Testis (tissue), 3 donors: ENCODE measurements around the gene FAM193B. TPM values are rescaled to one million over a fixed set of nuclear protein-coding genes. Genes with fewer than 3 reads are reported as not detected.

Source experiments
- DNase-seq: peaks from one replicate; pipeline ENCODE4 v3.0.0-alpha.2; 2019
- H3K27ac ChIP-seq, 2 donors: fragments of 200-600 bp; sonication (generic); one replicate each; pipeline ENCODE4 v1.5.1; 2019
- H3K27me3 ChIP-seq: fragments of 200-600 bp; sonication (generic); one replicate; pipeline ENCODE4 v1.5.1; 2019
- H3K36me3 ChIP-seq: fragments of 200-600 bp; sonication (generic); one replicate; pipeline ENCODE4 v1.5.1; 2017; ENCODE audit warnings: low read depth; ENCODE audit errors: missing control alignments
- H3K4me1 ChIP-seq: fragments of 200-600 bp; sonication (generic); one replicate; pipeline ENCODE4 v1.5.1; 2019
- H3K4me3 ChIP-seq, 2 donors: fragments of 200-600 bp; sonication (generic); one replicate each; pipeline ENCODE4 v1.5.1; 2017 to 2019
- H3K9me3 ChIP-seq: fragments of 200-600 bp; sonication (generic); one replicate; pipeline ENCODE4 v1.5.1; 2017
- CTCF ChIP-seq, 3 experiments: fragments of 450-650 bp in 2 of 3; fragments of 200-600 bp in 1 of 3; sonication (generic) in 1 of 3; IDR thresholded peaks; one replicate each; pipeline ENCODE4 v1.5.1; 2016 to 2019; ENCODE audit warnings: antibody characterized with exemption in 3 of 3, mild to moderate bottlenecking in 2 of 3, moderate library complexity in 1 of 3
- POLR2A ChIP-seq: fragments of 450-650 bp; IDR thresholded peaks from one replicate; pipeline ENCODE4 v1.6.1; 2017; ENCODE audit warnings: antibody characterized with exemption, mild to moderate bottlenecking, moderate library complexity
- WGBS, 2 donors: methylation state at CpG; one replicate each; pipeline ENCODE4 v1.1.5; 2018; 5-methylcytosine and 5-hydroxymethylcytosine counted together
- intact Hi-C: fragments of 100-400 bp; cut with DNase I; formaldehyde crosslinking; loops from one replicate; pipeline ENCODE4 v1.15.1; 2023; ENCODE audit warnings: low total_unique reads
- polyA plus RNA-seq: library from polyadenylated mRNA; stranded (reverse); fragments of 350-450 nt; fragmentation: Illumina TruSeq; extraction: RNeasy Lipid Tissue Mini Kit (QIAGEN cat#74804); gene quantifications from one replicate; pipeline ENCODE4 v1.2.3, GENCODE V29; 2014; ENCODE audit warnings: low read depth, low replicate concordance; ENCODE audit not compliant: insufficient read depth
- total RNA-seq, 2 donors: library from RNA; depleted of rRNA; stranded (reverse); fragments of >200 nt; gene quantifications; one replicate each; pipeline ENCODE4 v1.2.3, GENCODE V29; 2016

Gene FAM193B
- total and polyA plus RNA-seq, 3 donors from 2014 or later, result 81.3 to 157 (median 111) TPM

- no peak for TF ChIP-seq CTCF (IDR thresholded peaks at IDR 0.05)
- TF ChIP-seq POLR2A, result no peak
- no peaks in the 10 kb centered on the region for H3K36me3 ChIP-seq
- no peaks in the 10 kb centered on the region for H3K9me3 ChIP-seq
- no peaks in the 10 kb centered on the region for H3K27me3 ChIP-seq
- no peak for DNase-seq
- H3K27ac ChIP-seq, result peak overlapping the region; percentile 3 to 38
- H3K4me1 ChIP-seq, result peaks cover 27% of the 10 kb centered on the region
- no peak overlapping the region for H3K4me3 ChIP-seq
- intact Hi-C loops, result no loop called here
- WGBS, 2 donors, result 76 to 86% methylated on average over 7 of the region's 7 CpGs
Observed at GRCh38 chr5:177492841-177493240, 61.5 kb downstream of the FAM193B start.

- H3K27me3 ChIP-seq, result no peaks in the 10 kb centered on the region
- no peak for DNase-seq
- peaks cover 25% of the 10 kb centered on the region for H3K4me1 ChIP-seq
- intact Hi-C loops, result no loop called here
- TF ChIP-seq POLR2A (no peak), CTCF (IDR thresholded peaks at IDR 0.05) (no peak)
- H3K27ac ChIP-seq, result peak overlapping the region; percentile 24 to 38
- H3K4me3 ChIP-seq, result peak overlapping the region; percentile 34 to 43
- WGBS, 2 donors, result 81 to 82% methylated on average over 26 to 47 of the region's 54 CpGs
- no peaks in the 10 kb centered on the region for H3K9me3 ChIP-seq
- H3K36me3 ChIP-seq, result no peaks in the 10 kb centered on the region
Observed at GRCh38 chr5:177491983-177492746, 62.2 kb downstream of the FAM193B start.

- Histone ChIP-seq H3K36me3 (no peaks in the 10 kb centered on the region), H3K4me1 (peaks cover 25% of the 10 kb centered on the region), H3K27ac (peak overlapping the region; percentile 24), H3K27me3 (no peaks in the 10 kb centered on the region), H3K4me3 (peak overlapping the region; percentile 34 to 43), H3K9me3 (no peaks in the 10 kb centered on the region)
- peak; percentile 72 for DNase-seq
- WGBS, 2 donors, result 42 to 57% methylated on average over 13 to 38 of the region's 43 CpGs
- TF ChIP-seq CTCF (IDR thresholded peaks at IDR 0.05) (peak; percentile 70 to 85 (median 85)), POLR2A (no peak)
- intact Hi-C loops, result no loop called here
Observed at GRCh38 chr5:177491429-177491945, 62.9 kb downstream of the FAM193B start.

GRCh38 chr5:177490992-177491391 is 63.4 kb downstream of the FAM193B start:
- TF ChIP-seq CTCF (IDR thresholded peaks at IDR 0.05) (no peak), POLR2A (no peak)
- intact Hi-C loops, result no loop called here
- no peak for DNase-seq
- Histone ChIP-seq H3K4me3 (peak overlapping the region in 1 of 2 donors; percentile 43), H3K27ac (peak overlapping the region in 1 of 2 donors; percentile 24), H3K27me3 (no peaks in the 10 kb centered on the region), H3K9me3 (no peaks in the 10 kb centered on the region), H3K4me1 (peaks cover 24% of the 10 kb centered on the region), H3K36me3 (no peaks in the 10 kb centered on the region)
- 86 to 88% methylated on average over 15 to 16 of the region's 16 CpGs for WGBS, 2 donors
